Smooth muscle cell (in vitro differentiated cells): ENCODE results near the gene MACROD2. TPM values are rescaled to one million over a fixed set of nuclear protein-coding genes. Genes with fewer than 3 reads are reported as not detected.

Experiments
- DNase-seq: peaks from one replicate; lab custom pipeline; 2025; ENCODE audit not compliant: unreplicated experiment; lab: John Stamatoyannopoulos, UW
- H2AFZ ChIP-seq: fragments of 200-600 bp; sonication (generic); 2 replicates; pipeline ENCODE4 v1.6.0; 2016; ENCODE audit warnings: antibody characterized with exemption, low read depth, mild to moderate bottlenecking
- H3F3A ChIP-seq: fragments of 200-600 bp; sonication (generic); 2 replicates; pipeline ENCODE4 v1.6.0; 2017; ENCODE audit warnings: antibody characterized with exemption, low read depth
- H3K27ac ChIP-seq: fragments of 200-600 bp; sonication (generic); 2 replicates; pipeline ENCODE4 v1.5.1; 2016; ENCODE audit warnings: low read depth, mild to moderate bottlenecking
- H3K27me3 ChIP-seq: fragments of 200-600 bp; sonication (generic); 2 replicates; pipeline ENCODE4 v1.6.1; 2016; ENCODE audit warnings: low read depth, mild to moderate bottlenecking
- H3K36me3 ChIP-seq: fragments of 200-600 bp; sonication (generic); 2 replicates; pipeline ENCODE4 v1.5.1; 2016; ENCODE audit warnings: low read depth
- H3K4me1 ChIP-seq: fragments of 200-600 bp; sonication (generic); 2 replicates; pipeline ENCODE4 v1.5.1; 2016; ENCODE audit warnings: low read depth
- H3K4me2 ChIP-seq: fragments of 200-600 bp; sonication (generic); 2 replicates; pipeline ENCODE4 v1.6.0; 2016; ENCODE audit warnings: mild to moderate bottlenecking
- H3K4me3 ChIP-seq: fragments of 200-600 bp; sonication (generic); 2 replicates; pipeline ENCODE4 v1.5.1; 2016; ENCODE audit warnings: mild to moderate bottlenecking
- H3K79me2 ChIP-seq: fragments of 200-600 bp; sonication (generic); 2 replicates; pipeline ENCODE4 v1.6.0; 2016; ENCODE audit warnings: low read depth, mild to moderate bottlenecking
- H3K9ac ChIP-seq: fragments of 200-600 bp; sonication (generic); 2 replicates; pipeline ENCODE4 v1.6.0; 2016; ENCODE audit warnings: low read depth
- H3K9me3 ChIP-seq: fragments of 200-600 bp; sonication (generic); replicated peaks from 2 replicates; pipeline ENCODE4 v1.5.1; 2016; ENCODE audit warnings: low read depth
- H4K20me1 ChIP-seq: fragments of 200-600 bp; sonication (generic); 2 replicates; pipeline ENCODE4 v1.6.0; 2016; ENCODE audit warnings: low read depth
- CTCF ChIP-seq: fragments of 200-600 bp; sonication (generic); IDR thresholded peaks from 2 replicates; pipeline ENCODE4 v1.5.1; 2017; ENCODE audit warnings: borderline replicate concordance, mild to moderate bottlenecking, antibody characterized with exemption; ENCODE audit not compliant: insufficient read depth, poor library complexity, severe bottlenecking
- WGBS: methylation state at CpG from one replicate; pipeline ENCODE4 v1.1.7; 2016; ENCODE audit warnings: low lambda C conversion rate; 5-methylcytosine and 5-hydroxymethylcytosine counted together
- polyA plus RNA-seq: library from polyadenylated mRNA; unstranded; fragments of >200 nt; fragmentation: Nextera tagmentation; extraction: Ambion mirVana; gene quantifications from 2 replicates; pipeline ENCODE4 v1.2.1, GENCODE V29; 2016
- total RNA-seq: library from RNA; depleted of rRNA; stranded (reverse); fragments of >200 nt; gene quantifications from 2 replicates; pipeline ENCODE4 v1.2.3, GENCODE V29; 2014

Gene MACROD2
- total and polyA plus RNA-seq, 2 experiments from 2014 or later = 0.04 to 0.32 TPM

- Histone ChIP-seq H3K36me3 (no peaks in the 10 kb centered on the region), H2AFZ (no peak overlapping the region), H3K79me2 (no peaks in the 10 kb centered on the region), H3K4me3 (no peak overlapping the region), H3K27ac (no peak overlapping the region), H3K9me3 (no peaks in the 10 kb centered on the region), H3F3A (peaks cover 10% of the 10 kb centered on the region), H3K4me1 (no peaks in the 10 kb centered on the region), H3K27me3 (no peaks in the 10 kb centered on the region), H3K4me2 (peak overlapping the region; percentile 21), H4K20me1 (no peaks in the 10 kb centered on the region), H3K9ac (no peak overlapping the region)
- TF ChIP-seq CTCF = no peak
- WGBS = 0% methylated on average over 1 of the region's 1 CpG
- DNase-seq = no peak
These were observed 1621.3 kb downstream of the MACROD2 start for GRCh38 chr20:15616626-15617025.

- Histone ChIP-seq H3K9ac (no peak overlapping the region), H3K27ac (no peak overlapping the region), H2AFZ (no peak overlapping the region), H3K4me3 (no peak overlapping the region), H3K27me3 (no peaks in the 10 kb centered on the region), H3K79me2 (no peaks in the 10 kb centered on the region), H4K20me1 (no peaks in the 10 kb centered on the region), H3K4me1 (no peaks in the 10 kb centered on the region), H3K4me2 (no peak overlapping the region), H3F3A (peaks cover 10% of the 10 kb centered on the region), H3K9me3 (no peaks in the 10 kb centered on the region), H3K36me3 (no peaks in the 10 kb centered on the region)
- TF ChIP-seq CTCF = no peak
- no peak for DNase-seq
- 32% methylated on average over 2 of the region's 2 CpGs for WGBS
These were observed 1622.8 kb downstream of the MACROD2 start for GRCh38 chr20:15618110-15618509.

GRCh38 chr20:15618912-15619311, 1623.6 kb downstream of the MACROD2 start:
- Histone ChIP-seq H3K4me3 (no peak overlapping the region), H3K79me2 (no peaks in the 10 kb centered on the region), H2AFZ (no peak overlapping the region), H3K9ac (no peak overlapping the region), H3K9me3 (no peaks in the 10 kb centered on the region), H3K27ac (no peak overlapping the region), H3K4me2 (no peak overlapping the region), H3K27me3 (no peaks in the 10 kb centered on the region), H4K20me1 (no peaks in the 10 kb centered on the region), H3F3A (peaks cover 10% of the 10 kb centered on the region), H3K36me3 (no peaks in the 10 kb centered on the region), H3K4me1 (no peaks in the 10 kb centered on the region)
- no peak for TF ChIP-seq CTCF
- no peak for DNase-seq
- WGBS = 36% methylated on average over 5 of the region's 5 CpGs

- H3F3A ChIP-seq = peaks cover 10% of the 10 kb centered on the region
- TF ChIP-seq CTCF = no peak
- H3K27me3 ChIP-seq = no peaks in the 10 kb centered on the region
- H3K4me2 ChIP-seq = no peak overlapping the region
- H3K79me2 ChIP-seq = no peaks in the 10 kb centered on the region
- no peak for DNase-seq
- no peak overlapping the region for H3K4me3 ChIP-seq
- no peaks in the 10 kb centered on the region for H4K20me1 ChIP-seq
- H3K4me1 ChIP-seq = no peaks in the 10 kb centered on the region
- WGBS = 71% methylated on average over 4 of the region's 4 CpGs
- H3K36me3 ChIP-seq = no peaks in the 10 kb centered on the region
- H3K27ac ChIP-seq = no peak overlapping the region
- no peaks in the 10 kb centered on the region for H3K9me3 ChIP-seq
- no peak overlapping the region for H3K9ac ChIP-seq
- H2AFZ ChIP-seq = no peak overlapping the region
These were observed 1624.0 kb downstream of the MACROD2 start for GRCh38 chr20:15619341-15619740.
